Eye (tissue), 1 donor: Measurements from ENCODE around the gene SP4.
A peak's percentile ranks its signal among the peaks of the same experiment; 100 is the strongest.
"Not testable (repeated sequence)": the region's sequence is repeated elsewhere in the genome, so short reads cannot be mapped to it uniquely, and the experiment has no call there.

Source experiments
- DNase-seq: peaks from one replicate; pipeline ENCODE4 v3.0.0-alpha.2; 2015

The SP4 gene

GRCh38 chr7:21532485-21532884 is 104.6 kb downstream of the SP4 start:
- not testable (repeated sequence) for DNase-seq

GRCh38 chr7:21533646-21534045 is 105.8 kb downstream of the SP4 start:
- not testable (repeated sequence) for DNase-seq

GRCh38 chr7:21536445-21537118 is 108.7 kb downstream of the SP4 start:
- DNase-seq: not testable (repeated sequence)

GRCh38 chr7:21538936-21539495 is 111.1 kb downstream of the SP4 start:
- DNase-seq: no peak

GRCh38 chr7:21542891-21543527 is 115.1 kb downstream of the SP4 start, which contains the start of gene DNAH11:
DNAH11 (plus strand) TSS chr7:21543039; CDS start chr7:21543246, 207 bp downstream.
- DNase-seq: peak; percentile 87

GRCh38 chr7:21543528-21544302 is 115.8 kb downstream of the SP4 start:
- peak; percentile 58 for DNase-seq

GRCh38 chr7:21544303-21544656 is 116.4 kb downstream of the SP4 start:
- no peak for DNase-seq

- DNase-seq: peak; percentile 29
These were observed 116.8 kb downstream of the SP4 start for GRCh38 chr7:21544715-21545114.

GRCh38 chr7:21547501-21547900 is 119.6 kb downstream of the SP4 start:
- DNase-seq: no peak

- no peak for DNase-seq
These were observed 120.6 kb downstream of the SP4 start for GRCh38 chr7:21548491-21548890.

GRCh38 chr7:21550076-21550475 is 122.2 kb downstream of the SP4 start:
- DNase-seq: no peak

- DNase-seq: no peak
These were observed 123.1 kb downstream of the SP4 start for GRCh38 chr7:21550821-21551531.

GRCh38 chr7:21562385-21562784 is 134.5 kb downstream of the SP4 start:
- DNase-seq: no peak
